ENCODE data around the gene ARHGAP26.
A peak's percentile ranks its signal among the peaks of the same experiment; 100 is the strongest.

ARHGAP26 gene

GRCh38 chr5:142815469-142815868 lies 45.3 kb downstream of the ARHGAP26 start:
- no peak for DNase-seq

GRCh38 chr5:142816531-142817430 lies 46.6 kb downstream of the ARHGAP26 start:
- DNase-seq: peak in 1 of 2 experiments; percentile 29

- no peak for DNase-seq
These were observed 47.8 kb downstream of the ARHGAP26 start for GRCh38 chr5:142817949-142818431.

- no peak for DNase-seq
These were observed 49.1 kb downstream of the ARHGAP26 start for GRCh38 chr5:142819292-142819691.

- no peak for DNase-seq
These were observed 49.6 kb downstream of the ARHGAP26 start for GRCh38 chr5:142819825-142820224.

GRCh38 chr5:142820447-142820846 lies 50.3 kb downstream of the ARHGAP26 start:
- no peak for DNase-seq

GRCh38 chr5:142821034-142821732 lies 51.0 kb downstream of the ARHGAP26 start:
- no peak for DNase-seq

- no peak for DNase-seq
These were observed 51.7 kb downstream of the ARHGAP26 start for GRCh38 chr5:142821733-142822487.

- no peak for DNase-seq
These were observed 52.9 kb downstream of the ARHGAP26 start for GRCh38 chr5:142823126-142823525.

- no peak for DNase-seq
These were observed 53.6 kb downstream of the ARHGAP26 start for GRCh38 chr5:142823806-142824205.

GRCh38 chr5:142824391-142824790 lies 54.2 kb downstream of the ARHGAP26 start:
- no peak for DNase-seq

GRCh38 chr5:142825378-142826089 lies 55.4 kb downstream of the ARHGAP26 start:
- no peak for DNase-seq

GRCh38 chr5:142826093-142826492 lies 55.9 kb downstream of the ARHGAP26 start:
- no peak for DNase-seq

- DNase-seq: peak; percentile 34 to 57
These were observed 56.7 kb downstream of the ARHGAP26 start for GRCh38 chr5:142826741-142827492.

GRCh38 chr5:142827934-142828576 lies 57.9 kb downstream of the ARHGAP26 start:
- DNase-seq: no peak

GRCh38 chr5:142828797-142829535 lies 58.8 kb downstream of the ARHGAP26 start:
- DNase-seq: no peak

GRCh38 chr5:142829801-142830220 lies 59.6 kb downstream of the ARHGAP26 start:
- DNase-seq: no peak

GRCh38 chr5:142830241-142831008 lies 60.2 kb downstream of the ARHGAP26 start:
- no peak for DNase-seq

GRCh38 chr5:142831009-142831383 lies 60.8 kb downstream of the ARHGAP26 start:
- DNase-seq: no peak

GRCh38 chr5:142832263-142832662 lies 62.1 kb downstream of the ARHGAP26 start:
- no peak for DNase-seq
